Hepatocyte (in vitro differentiated cells): ENCODE results near the gene DLEU7. TPM values are rescaled to one million over a fixed set of nuclear protein-coding genes. Genes with fewer than 3 reads are reported as not detected.

Experiments used
- DNase-seq: peaks from one replicate; pipeline ENCODE4 v3.0.0-alpha.2; 2016; ENCODE audit warnings: low spot score
- H2AFZ ChIP-seq: fragments of 200-600 bp; sonication (generic); 2 replicates; pipeline ENCODE4 v1.6.0; 2016; ENCODE audit warnings: antibody characterized with exemption, mild to moderate bottlenecking
- H3K27ac ChIP-seq: fragments of 200-600 bp; sonication (generic); 2 replicates; pipeline ENCODE4 v1.5.1; 2016; ENCODE audit warnings: mild to moderate bottlenecking
- H3K27me3 ChIP-seq: fragments of 200-600 bp; sonication (generic); 2 replicates; pipeline ENCODE4 v1.6.1; 2016
- H3K36me3 ChIP-seq: fragments of 200-600 bp; sonication (generic); replicated peaks from 2 replicates; pipeline ENCODE4 v1.5.1; 2016; ENCODE audit warnings: low read depth; ENCODE audit not compliant: insufficient read depth
- H3K4me1 ChIP-seq: fragments of 200-600 bp; sonication (generic); 2 replicates; pipeline ENCODE4 v1.5.1; 2016; ENCODE audit warnings: mild to moderate bottlenecking, moderate library complexity; ENCODE audit not compliant: insufficient read depth
- H3K4me2 ChIP-seq: fragments of 200-600 bp; sonication (generic); 2 replicates; pipeline ENCODE4 v1.6.0; 2016
- H3K4me3 ChIP-seq: fragments of 200-600 bp; sonication (generic); 2 replicates; pipeline ENCODE4 v1.5.1; 2016; ENCODE audit warnings: mild to moderate bottlenecking
- H3K79me2 ChIP-seq: fragments of 200-600 bp; sonication (generic); 2 replicates; pipeline ENCODE4 v1.6.0; 2017; ENCODE audit warnings: mild to moderate bottlenecking
- H3K9me2 ChIP-seq: fragments of 200-600 bp; sonication (generic); replicated peaks from 2 replicates; pipeline ENCODE4 v1.6.0; 2017; ENCODE audit warnings: mild to moderate bottlenecking; ENCODE audit not compliant: insufficient read depth
- H3K9me3 ChIP-seq: fragments of 200-600 bp; sonication (generic); 2 replicates; pipeline ENCODE4 v1.5.1; 2016; ENCODE audit warnings: low read depth, mild to moderate bottlenecking
- H4K20me1 ChIP-seq: fragments of 200-600 bp; sonication (generic); 2 replicates; pipeline ENCODE4 v1.6.0; 2016; ENCODE audit warnings: mild to moderate bottlenecking; ENCODE audit not compliant: insufficient read depth, poor library complexity, severe bottlenecking
- CTCF ChIP-seq: fragments of 200-600 bp; sonication (generic); IDR thresholded peaks from 2 replicates; pipeline ENCODE4 v1.5.1; 2016; ENCODE audit warnings: antibody characterized with exemption, mild to moderate bottlenecking; ENCODE audit not compliant: poor library complexity
- EZH2 ChIP-seq: fragments of 200-600 bp; sonication (generic); IDR thresholded peaks from 2 replicates; pipeline ENCODE4 v1.6.1; 2016; ENCODE audit warnings: antibody characterized with exemption, mild to moderate bottlenecking, borderline replicate concordance
- EZH2phosphoT487 ChIP-seq: fragments of 200-600 bp; sonication (generic); IDR thresholded peaks from one replicate; pipeline ENCODE4 v1.6.1; 2018; ENCODE audit warnings: antibody characterized with exemption, mild to moderate bottlenecking, low read depth, moderate library complexity; ENCODE audit not compliant: unreplicated experiment, severe bottlenecking
- WGBS: methylation state at CpG from one replicate; pipeline ENCODE4 v1.1.6; 2016; ENCODE audit warnings: low lambda C conversion rate; ENCODE audit errors: missing lambda C conversion rate; 5-methylcytosine and 5-hydroxymethylcytosine counted together
- polyA plus RNA-seq: library from polyadenylated mRNA; unstranded; fragments of >200 nt; fragmentation: Nextera tagmentation; extraction: Ambion mirVana; gene quantifications from 2 replicates; pipeline ENCODE4 v1.2.1, GENCODE V29; 2016
- total RNA-seq: library from RNA; depleted of rRNA; stranded (reverse); fragments of >200 nt; gene quantifications from 2 replicates; pipeline ENCODE4 v1.2.3, GENCODE V29; 2014

The DLEU7 gene
- total and polyA plus RNA-seq, 2 experiments from 2014 or later, result not detected

GRCh38 chr13:50831512-50831911 is 12.0 kb downstream of the DLEU7 start:
- no peaks in the 10 kb centered on the region for H3K9me3 ChIP-seq
- no peak overlapping the region for H2AFZ ChIP-seq
- H3K36me3 ChIP-seq, result no peaks in the 10 kb centered on the region
- H3K79me2 ChIP-seq, result no peaks in the 10 kb centered on the region
- no peak for TF ChIP-seq EZH2phosphoT487
- TF ChIP-seq EZH2, result no peak
- no peak for TF ChIP-seq CTCF
- no peak overlapping the region for H3K27ac ChIP-seq
- DNase-seq, result no peak
- no peaks in the 10 kb centered on the region for H3K27me3 ChIP-seq
- no peak overlapping the region for H3K4me2 ChIP-seq
- no peaks in the 10 kb centered on the region for H3K9me2 ChIP-seq
- no peaks in the 10 kb centered on the region for H4K20me1 ChIP-seq
- H3K4me3 ChIP-seq, result no peak overlapping the region
- H3K4me1 ChIP-seq, result no peaks in the 10 kb centered on the region
- WGBS, result 94% methylated on average over 4 of the region's 4 CpGs

- Histone ChIP-seq H3K4me1 (no peaks in the 10 kb centered on the region), H3K9me2 (no peaks in the 10 kb centered on the region), H3K9me3 (no peaks in the 10 kb centered on the region), H3K4me2 (no peak overlapping the region), H3K27ac (no peak overlapping the region), H2AFZ (no peak overlapping the region), H4K20me1 (no peaks in the 10 kb centered on the region), H3K27me3 (no peaks in the 10 kb centered on the region), H3K79me2 (no peaks in the 10 kb centered on the region), H3K4me3 (no peak overlapping the region), H3K36me3 (no peaks in the 10 kb centered on the region)
- 71% methylated on average over 2 of the region's 2 CpGs for WGBS
- no peak for DNase-seq
- TF ChIP-seq CTCF (no peak), EZH2 (no peak), EZH2phosphoT487 (no peak)
Observed at GRCh38 chr13:50829896-50830295, 13.6 kb downstream of the DLEU7 start.

GRCh38 chr13:50829226-50829625 is 14.3 kb downstream of the DLEU7 start:
- H3K9me3 ChIP-seq, result no peaks in the 10 kb centered on the region
- 58% methylated on average over 3 of the region's 3 CpGs for WGBS
- no peaks in the 10 kb centered on the region for H4K20me1 ChIP-seq
- no peaks in the 10 kb centered on the region for H3K9me2 ChIP-seq
- H3K27ac ChIP-seq, result no peak overlapping the region
- H3K27me3 ChIP-seq, result no peaks in the 10 kb centered on the region
- H3K36me3 ChIP-seq, result no peaks in the 10 kb centered on the region
- H3K4me1 ChIP-seq, result no peaks in the 10 kb centered on the region
- TF ChIP-seq EZH2 (no peak), EZH2phosphoT487 (no peak), CTCF (no peak)
- H3K79me2 ChIP-seq, result no peaks in the 10 kb centered on the region
- no peak overlapping the region for H3K4me2 ChIP-seq
- no peak overlapping the region for H2AFZ ChIP-seq
- DNase-seq, result no peak
- no peak overlapping the region for H3K4me3 ChIP-seq

GRCh38 chr13:50826035-50826434 is 17.5 kb downstream of the DLEU7 start:
- Histone ChIP-seq H3K79me2 (no peaks in the 10 kb centered on the region), H3K27me3 (no peaks in the 10 kb centered on the region), H3K36me3 (no peaks in the 10 kb centered on the region), H3K4me3 (no peak overlapping the region), H3K9me3 (no peaks in the 10 kb centered on the region), H3K27ac (no peak overlapping the region), H3K4me2 (no peak overlapping the region), H3K9me2 (no peaks in the 10 kb centered on the region), H4K20me1 (no peaks in the 10 kb centered on the region), H3K4me1 (no peaks in the 10 kb centered on the region), H2AFZ (no peak overlapping the region)
- TF ChIP-seq EZH2phosphoT487 (no peak), EZH2 (no peak), CTCF (no peak)
- no peak for DNase-seq
- whole genome bisulfite sequencing, result 61% methylated on average over 3 of the region's 3 CpGs
